Naive B cell (primary cell): ENCODE results near the gene PIN4. TPM values are rescaled to one million over a fixed set of nuclear protein-coding genes. Genes with fewer than 3 reads are reported as not detected.

Experiments used
- polyA plus RNA-seq, 6 donors: library from polyadenylated mRNA; unstranded; fragments of 300-500 nt; fragmentation: Illumina TruSeq; gene quantifications; one replicate each; pipeline ENCODE4 v1.2.3, GENCODE V29; 2021; ENCODE audit warnings: low read depth in 6 of 6

PIN4 gene
- polyA plus RNA-seq, 6 donors from 2014 or later = 26.0 to 44.6 (median 35.6) TPM

Other genes with a start within 250 kb of the PIN4 start
- gene RTL5, start 49.8 kb upstream of the PIN4 start, polyA plus RNA-seq = under 1 TPM in 2 of 6 donors, not detected in 4; 0.12 to 0.17 TPM
- gene ERCC6L, start 57.3 kb downstream of the PIN4 start, polyA plus RNA-seq = under 1 TPM in 5 of 6 donors, not detected in 1; 0.30 to 0.85 (median 0.54) TPM
- 100 to 1,000 TPM; 500 to 821 (median 751) TPM for gene RPS4X, start 95.5 kb downstream of the PIN4 start, polyA plus RNA-seq
- under 1 TPM in 1 of 6 donors, not detected in 5; 0.83 TPM for gene CITED1, start 124.2 kb downstream of the PIN4 start, polyA plus RNA-seq